ENCODE measurements around the gene F7.

The F7 gene

DNA sequence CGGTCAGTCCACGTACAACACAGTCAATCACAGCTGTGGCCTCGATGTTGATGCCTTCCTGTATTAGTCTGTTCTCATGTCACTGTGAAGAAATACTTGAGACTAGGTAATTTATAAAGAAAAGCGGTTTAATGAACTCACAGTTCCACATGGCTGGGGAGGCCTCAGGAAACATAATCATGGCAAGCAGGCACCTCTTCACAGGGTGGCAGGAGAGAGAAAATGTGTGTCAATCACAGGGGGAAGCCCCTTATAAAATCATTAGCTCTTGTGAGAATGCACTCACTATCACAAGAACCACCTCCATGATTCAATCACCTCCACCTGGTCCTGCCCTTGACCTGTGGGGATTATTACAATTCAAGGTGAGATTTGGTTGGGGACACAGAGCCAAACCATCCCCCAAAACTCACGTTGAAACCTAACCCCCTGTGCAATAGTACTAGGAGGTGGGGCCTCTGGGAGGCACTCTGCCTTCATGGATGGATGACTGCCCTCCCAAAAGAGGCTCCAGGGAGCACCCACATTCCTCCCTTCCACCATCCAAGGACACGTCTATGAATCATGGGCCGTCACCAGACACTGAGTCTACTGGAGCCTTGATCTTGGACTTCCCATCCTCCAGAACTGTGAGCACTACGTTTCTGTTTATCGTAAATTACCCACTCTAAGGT lies 50.5 kb downstream of the F7 start:
- ChIA-PET CTCF (no interaction called here), POLR2A (no interaction called here)
- no peak for DNase-seq (ENCODE audit: extremely low spot score)
- no peak for TF ChIP-seq ZNF384 (IDR thresholded peaks at IDR 0.05)
- TF ChIP-seq L3MBTL2 (conservative IDR thresholded peaks at IDR 0.05) = no peak
- no peak for TF ChIP-seq LEF1 (IDR thresholded peaks at IDR 0.05; ENCODE audit: borderline replicate concordance)

DNA sequence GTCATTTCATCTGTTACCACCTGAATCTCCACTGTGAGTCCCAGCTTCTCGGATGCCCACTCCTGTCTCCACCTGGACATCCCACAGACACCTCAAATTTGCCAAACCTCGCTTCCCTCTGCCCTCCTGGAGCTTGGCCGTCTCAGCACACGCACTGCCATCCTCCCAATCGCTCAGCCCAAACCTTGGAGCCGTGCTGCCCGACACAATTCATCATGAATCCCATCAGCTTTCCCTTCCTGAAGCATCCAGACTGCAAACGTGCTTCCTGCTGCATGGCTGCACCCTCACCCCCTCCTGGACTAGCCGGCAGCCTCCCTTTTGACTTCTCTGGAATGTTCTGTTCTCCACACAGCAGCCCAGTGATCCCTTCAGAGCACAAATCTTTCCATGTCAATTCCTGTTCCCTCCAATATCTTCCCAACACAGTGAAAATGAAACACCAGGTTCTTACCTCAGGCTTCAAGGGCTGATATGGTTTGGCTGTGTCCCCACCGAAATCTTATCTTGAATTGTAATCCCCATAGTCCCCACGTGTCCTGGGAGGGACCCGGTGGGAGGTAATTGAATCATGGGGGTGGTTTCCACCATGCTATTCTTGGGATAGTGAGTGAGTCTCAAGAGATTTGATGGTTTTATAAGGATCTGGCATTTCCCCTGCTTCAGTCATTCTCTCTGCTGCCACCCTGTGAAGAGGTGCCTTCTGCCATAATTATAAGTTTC lies 51.8 kb downstream of the F7 start:
- ChIA-PET POLR2A (no interaction called here), CTCF (no interaction called here)
- no peak for TF ChIP-seq ELF4 (IDR thresholded peaks at IDR 0.05)
- TF ChIP-seq SUZ12 (IDR thresholded peaks at IDR 0.05) = no peak
- TF ChIP-seq NFRKB (IDR thresholded peaks at IDR 0.05) = no peak
- no peak for TF ChIP-seq ARNT (IDR thresholded peaks at IDR 0.05)
- TF ChIP-seq ZNF384 (IDR thresholded peaks at IDR 0.05) = no peak
- no peak for TF ChIP-seq FOXK2 (IDR thresholded peaks at IDR 0.05)
- TF ChIP-seq, protein P1, sequence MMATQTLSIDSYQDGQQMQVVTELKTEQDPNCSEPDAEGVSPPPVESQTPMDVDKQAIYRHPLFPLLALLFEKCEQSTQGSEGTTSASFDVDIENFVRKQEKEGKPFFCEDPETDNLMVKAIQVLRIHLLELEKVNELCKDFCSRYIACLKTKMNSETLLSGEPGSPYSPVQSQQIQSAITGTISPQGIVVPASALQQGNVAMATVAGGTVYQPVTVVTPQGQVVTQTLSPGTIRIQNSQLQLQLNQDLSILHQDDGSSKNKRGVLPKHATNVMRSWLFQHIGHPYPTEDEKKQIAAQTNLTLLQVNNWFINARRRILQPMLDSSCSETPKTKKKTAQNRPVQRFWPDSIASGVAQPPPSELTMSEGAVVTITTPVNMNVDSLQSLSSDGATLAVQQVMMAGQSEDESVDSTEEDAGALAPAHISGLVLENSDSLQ (IDR thresholded peaks at IDR 0.05) = no peak
- TF ChIP-seq FOXM1 (IDR thresholded peaks at IDR 0.05; ENCODE audit: borderline replicate concordance) = no peak
- TF ChIP-seq L3MBTL2 (conservative IDR thresholded peaks at IDR 0.05) = no peak
- TF ChIP-seq CTBP1 (IDR thresholded peaks at IDR 0.05; ENCODE audit: borderline replicate concordance) = no peak
- no peak for TF ChIP-seq LEF1 (IDR thresholded peaks at IDR 0.05; ENCODE audit: borderline replicate concordance)
- no peak for TF ChIP-seq FOXA1 (IDR thresholded peaks at IDR 0.05)
- no peak for TF ChIP-seq TARDBP (IDR thresholded peaks at IDR 0.05)
- no peak for TF ChIP-seq BHLHE40 (IDR thresholded peaks at IDR 0.05; ENCODE audit: borderline replicate concordance)
- no peak for TF ChIP-seq HDGF (IDR thresholded peaks at IDR 0.05; ENCODE audit: borderline replicate concordance)
- DNase-seq (ENCODE audit: extremely low spot score) = no peak

DNA sequence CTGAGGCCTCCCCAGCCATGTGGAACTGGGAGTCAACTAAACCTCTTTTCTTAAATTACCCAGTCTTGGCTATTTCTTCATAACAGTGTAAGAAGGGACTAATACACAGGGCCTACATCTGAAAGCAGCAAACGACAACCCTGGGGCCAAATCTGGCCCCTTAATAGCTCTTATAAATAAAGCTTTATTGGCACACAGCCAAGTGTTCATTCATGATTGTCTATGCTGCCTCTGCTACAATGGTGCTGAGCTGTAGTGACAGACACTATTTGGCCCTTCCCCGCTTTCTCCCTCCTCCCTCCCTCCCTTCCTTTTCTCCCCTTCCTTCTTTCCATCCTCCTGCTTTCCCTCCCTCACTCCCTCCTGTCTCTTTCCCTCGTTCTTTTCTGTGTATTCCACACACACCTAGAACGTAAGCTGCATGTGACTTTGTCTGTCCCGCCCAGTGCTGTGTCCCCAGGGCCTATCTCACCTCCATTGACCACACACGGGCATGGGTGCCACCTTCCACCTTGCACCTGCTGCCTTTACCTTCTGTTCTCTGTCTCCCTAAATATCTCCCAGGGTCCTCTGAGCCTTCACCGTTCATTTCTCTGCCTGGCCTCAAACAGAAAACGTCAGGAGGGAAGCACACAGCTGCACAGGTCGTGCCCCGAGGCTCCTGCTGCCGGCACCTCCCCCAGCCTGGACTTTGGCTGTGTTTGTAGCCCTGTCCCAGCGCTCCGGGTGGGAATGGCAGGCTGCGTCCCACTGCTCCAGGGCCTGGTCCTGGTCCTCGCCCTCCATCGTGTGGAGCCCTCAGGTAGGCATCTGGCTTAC lies 52.5 kb downstream of the F7 start, which contains the start of gene PROZ:
PROZ (plus strand) TSS at position 720 of the 819 bp plus-strand sequence; CDS start at position 733, 13 bp downstream.
- CTCF ChIA-PET = no interaction called here
- POLR2A ChIA-PET = no interaction called here
- TF ChIP-seq ELF4 (IDR thresholded peaks at IDR 0.05) (no peak), SUZ12 (IDR thresholded peaks at IDR 0.05) (no peak), FOXM1 (IDR thresholded peaks at IDR 0.05; ENCODE audit: borderline replicate concordance) (no peak), FOXA1 (IDR thresholded peaks at IDR 0.05) (no peak)
- TF ChIP-seq, protein P1 (IDR thresholded peaks at IDR 0.05) = no peak
- DNase-seq (ENCODE audit: extremely low spot score) = no peak

GRCh38 chr13:113158946-113159345 lies 53.4 kb downstream of the F7 start:
- TF ChIP-seq CTBP1 (IDR thresholded peaks at IDR 0.05; ENCODE audit: borderline replicate concordance) (no peak), HDGF (IDR thresholded peaks at IDR 0.05; ENCODE audit: borderline replicate concordance) (no peak), BHLHE40 (IDR thresholded peaks at IDR 0.05; ENCODE audit: borderline replicate concordance) (no peak), FOXM1 (IDR thresholded peaks at IDR 0.05; ENCODE audit: borderline replicate concordance) (no peak), LEF1 (IDR thresholded peaks at IDR 0.05; ENCODE audit: borderline replicate concordance) (no peak), ZNF384 (IDR thresholded peaks at IDR 0.05) (no peak), ELF4 (IDR thresholded peaks at IDR 0.05) (no peak), ARNT (IDR thresholded peaks at IDR 0.05) (no peak), TARDBP (IDR thresholded peaks at IDR 0.05) (no peak), NFRKB (IDR thresholded peaks at IDR 0.05) (no peak), L3MBTL2 (conservative IDR thresholded peaks at IDR 0.05) (no peak), SUZ12 (IDR thresholded peaks at IDR 0.05) (no peak)
- TF ChIP-seq, protein P1 (IDR thresholded peaks at IDR 0.05) = no peak
- POLR2A ChIA-PET = no interaction called here
- CTCF ChIA-PET = no interaction called here
- DNase-seq (ENCODE audit: extremely low spot score) = no peak

GRCh38 chr13:113159701-113160100 lies 54.1 kb downstream of the F7 start:
- ChIA-PET POLR2A (no interaction called here), CTCF (no interaction called here)
- DNase-seq (ENCODE audit: extremely low spot score) = no peak
- TF ChIP-seq ARNT (IDR thresholded peaks at IDR 0.05) = no peak

- ChIA-PET POLR2A (no interaction called here), CTCF (no interaction called here)
- TF ChIP-seq, protein P1 (IDR thresholded peaks at IDR 0.05) = no peak
- TF ChIP-seq FOXA1 (IDR thresholded peaks at IDR 0.05) (no peak), FOXM1 (IDR thresholded peaks at IDR 0.05; ENCODE audit: borderline replicate concordance) (no peak), LEF1 (IDR thresholded peaks at IDR 0.05; ENCODE audit: borderline replicate concordance) (no peak), TARDBP (IDR thresholded peaks at IDR 0.05) (no peak), HDGF (IDR thresholded peaks at IDR 0.05; ENCODE audit: borderline replicate concordance) (no peak), ARNT (IDR thresholded peaks at IDR 0.05) (no peak), SP1 (IDR thresholded peaks at IDR 0.05) (no peak), BHLHE40 (IDR thresholded peaks at IDR 0.05; ENCODE audit: borderline replicate concordance) (no peak), CTBP1 (IDR thresholded peaks at IDR 0.05; ENCODE audit: borderline replicate concordance) (no peak), L3MBTL2 (conservative IDR thresholded peaks at IDR 0.05) (no peak), NFRKB (IDR thresholded peaks at IDR 0.05) (no peak), SUZ12 (IDR thresholded peaks at IDR 0.05) (no peak), ELF4 (IDR thresholded peaks at IDR 0.05) (no peak), ZNF384 (IDR thresholded peaks at IDR 0.05) (no peak), FOXK2 (IDR thresholded peaks at IDR 0.05) (no peak)
- no peak for DNase-seq (ENCODE audit: extremely low spot score)
These were observed 55.4 kb downstream of the F7 start for GRCh38 chr13:113160983-113161382.

All from HEK293T (cell line).